GM21367 (cell line): ENCODE measurements around the gene ELMOD1.

Experiments used
- ATAC-seq: cut with Tn5 transposase; IDR thresholded peaks from one replicate; pipeline ENCODE4 v1.9.1; 2021; ENCODE audit not compliant: unreplicated experiment

Gene ELMOD1

DNA sequence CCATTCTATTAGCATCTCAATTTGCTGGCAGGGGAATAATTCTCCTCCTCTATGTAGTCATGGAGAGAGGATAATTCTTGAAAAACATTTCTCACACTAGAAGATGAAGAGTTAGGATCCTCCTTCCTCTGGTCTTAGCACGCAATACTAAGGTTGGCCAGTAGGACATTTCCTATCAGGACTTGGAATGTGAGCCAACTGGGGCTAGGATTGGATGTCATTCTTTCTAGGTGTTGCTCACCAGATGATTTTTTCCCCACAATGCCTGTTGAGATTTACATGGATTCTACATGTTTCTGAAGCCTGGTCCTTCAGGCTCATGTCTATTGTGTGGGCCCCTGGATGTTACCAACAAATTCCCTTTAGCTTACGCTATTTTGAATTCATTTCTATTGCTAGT, 92.9 kb downstream of the ELMOD1 start:
- ATAC-seq = no peak

DNA sequence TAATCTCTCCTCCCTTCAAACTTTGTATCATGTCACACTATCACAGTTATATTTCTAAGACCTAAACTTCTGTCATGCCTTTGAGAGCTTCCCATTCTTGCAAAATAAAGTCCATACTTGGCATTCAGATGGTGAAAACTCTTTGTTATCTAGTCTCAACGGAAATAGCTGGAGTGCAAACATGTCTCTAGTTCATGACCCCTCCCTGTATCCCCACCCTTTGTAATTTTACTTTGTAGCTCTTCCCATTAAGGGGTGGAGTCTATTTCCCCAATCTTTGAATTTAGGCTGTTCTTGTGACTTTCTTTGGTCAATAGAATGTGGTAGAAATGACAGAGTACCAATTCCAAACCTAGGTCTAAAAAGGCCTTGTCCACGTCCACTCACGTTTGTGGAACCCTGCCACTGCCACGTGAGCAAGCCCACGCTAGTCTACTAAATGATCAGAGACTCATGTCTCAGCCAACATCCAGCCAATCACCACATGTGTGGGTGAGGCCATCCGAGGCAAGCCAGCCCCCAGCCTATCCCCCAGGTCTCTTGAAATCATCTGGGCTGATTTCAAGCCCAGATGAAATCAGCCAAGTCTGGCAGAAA, 97.5 kb downstream of the ELMOD1 start:
- ATAC-seq = no peak

DNA sequence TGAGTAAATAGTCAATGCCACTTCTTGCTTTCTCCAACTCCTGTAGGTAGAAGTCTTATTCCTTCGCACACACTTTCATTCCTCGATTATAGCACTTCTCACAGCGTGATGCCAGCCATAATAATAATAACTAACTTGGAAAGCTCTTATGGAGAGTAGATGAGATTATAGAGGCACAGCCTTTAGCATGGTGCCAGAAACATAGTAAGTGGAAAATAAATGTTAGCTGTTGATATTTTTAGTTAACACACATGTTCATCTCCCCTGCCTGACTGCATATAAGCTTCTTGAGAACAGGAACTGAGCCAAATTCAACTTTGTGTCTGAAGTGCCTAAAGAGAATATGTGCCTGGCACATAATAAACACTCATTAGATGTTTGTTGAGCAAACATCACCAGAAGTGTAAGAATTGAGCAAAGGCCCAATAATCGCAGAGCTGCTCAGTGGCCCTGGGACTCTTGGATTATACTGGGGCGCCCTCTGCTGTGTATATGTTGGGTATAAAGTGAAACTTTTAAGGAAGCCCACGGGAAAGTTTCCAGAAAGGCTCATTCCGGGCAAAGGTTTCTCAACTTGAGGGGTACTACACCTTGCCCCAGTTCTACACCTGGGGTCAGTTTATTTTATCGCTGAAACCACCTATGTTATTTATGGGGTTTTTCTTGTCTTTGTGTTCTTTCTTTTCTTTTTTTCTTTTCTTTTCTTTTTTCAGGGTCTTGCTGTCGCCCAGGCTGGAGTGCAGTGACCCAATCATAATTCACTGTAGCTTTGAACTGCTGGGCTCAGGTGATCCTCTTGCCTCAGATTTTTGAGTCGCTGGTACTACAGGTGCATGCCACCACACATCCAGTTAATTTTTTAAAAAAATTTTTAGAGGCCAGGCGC, 98.6 kb downstream of the ELMOD1 start:
- ATAC-seq = peak; percentile 81

DNA sequence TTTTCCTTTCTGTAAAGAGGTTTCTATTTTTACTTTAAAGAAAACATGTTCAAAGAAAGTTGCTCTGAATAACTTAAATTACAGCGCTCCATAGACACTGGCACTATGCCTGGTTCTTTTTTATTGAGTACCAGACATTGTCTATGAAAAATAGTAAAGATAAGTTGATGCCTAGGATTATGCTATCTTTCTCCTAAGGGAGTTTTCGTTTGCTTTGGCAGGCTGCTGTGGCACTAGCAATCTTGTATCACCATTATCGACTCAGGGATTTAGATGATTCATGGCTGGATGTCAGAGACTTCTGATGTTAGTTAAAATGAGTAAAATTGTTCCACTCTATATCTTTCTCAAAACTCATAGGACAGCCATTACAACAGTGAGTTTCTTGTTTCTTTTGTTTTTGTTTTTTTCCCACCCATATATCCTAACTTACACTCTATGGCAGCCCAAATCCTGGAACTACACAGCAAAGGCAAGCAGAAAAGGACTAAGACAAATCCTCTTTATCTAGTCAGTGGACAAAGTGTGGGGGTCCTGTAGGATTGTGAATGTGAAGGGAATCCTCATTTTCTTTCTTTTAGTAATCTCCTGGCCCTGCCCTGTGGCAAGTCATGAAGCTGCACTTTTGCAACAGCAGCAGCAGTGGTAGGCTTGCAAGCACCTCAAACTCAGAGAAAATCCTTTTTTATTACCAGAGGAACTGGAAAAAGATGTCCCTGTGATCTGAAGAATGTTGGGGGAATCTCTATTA, 100.2 kb downstream of the ELMOD1 start:
- no peak for ATAC-seq

DNA sequence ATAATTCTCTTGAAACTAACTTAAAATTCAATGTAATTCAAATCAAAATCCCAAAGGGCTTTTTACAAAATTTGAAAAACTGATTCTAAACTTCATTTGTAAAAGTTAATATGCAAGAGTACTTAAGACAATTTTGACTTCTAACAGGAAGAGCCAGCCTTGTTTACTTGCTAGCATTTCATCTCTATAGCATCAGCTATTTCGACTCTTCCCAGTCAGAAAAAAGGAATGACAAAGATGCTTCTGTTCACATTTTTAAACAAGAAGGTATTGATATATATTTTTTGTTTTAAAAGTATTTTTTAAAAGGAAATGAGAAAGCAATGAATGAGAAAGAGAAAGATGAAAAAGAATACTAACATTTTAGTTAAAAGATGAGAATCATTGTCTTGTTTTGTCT, 104.5 kb downstream of the ELMOD1 start:
- ATAC-seq = no peak

DNA sequence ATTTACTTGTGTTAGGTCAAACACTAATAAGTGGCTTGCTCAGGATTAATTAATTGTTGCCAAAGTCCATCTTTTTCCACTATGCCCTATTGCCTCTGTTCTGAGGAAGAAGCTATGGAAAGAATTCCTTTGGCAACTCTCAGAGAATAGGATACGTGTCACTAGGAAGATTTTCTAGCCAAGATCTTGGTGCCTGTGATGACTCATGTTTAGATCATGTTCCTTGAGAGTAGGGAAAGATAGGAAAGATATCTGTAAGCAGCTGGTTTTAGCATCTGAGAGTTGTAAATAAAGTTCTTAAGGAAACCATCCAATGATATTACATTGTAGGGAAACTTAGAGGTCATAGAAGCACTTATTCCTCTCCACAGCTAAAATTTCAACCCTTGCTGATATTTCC, 105.2 kb downstream of the ELMOD1 start:
- ATAC-seq = no peak

DNA sequence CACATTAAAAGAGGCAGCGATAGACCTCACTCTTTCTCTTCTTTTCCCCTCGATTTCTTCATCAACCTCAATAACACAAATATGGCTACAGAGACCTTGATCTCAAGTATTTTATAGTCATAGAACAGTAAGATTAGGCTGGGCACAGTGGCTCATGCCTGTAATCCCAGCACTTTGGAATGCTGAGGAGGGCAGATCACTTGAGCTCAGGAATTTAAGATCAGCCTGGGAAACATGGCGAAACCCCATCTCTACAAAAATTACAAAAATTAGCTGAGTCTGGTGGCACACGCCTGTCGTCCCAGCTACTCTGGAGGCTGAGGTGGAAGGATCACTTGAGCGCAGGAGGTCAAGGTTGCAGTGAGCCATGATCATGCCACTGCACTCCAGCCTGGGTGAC, 106.3 kb downstream of the ELMOD1 start:
- no peak for ATAC-seq

DNA sequence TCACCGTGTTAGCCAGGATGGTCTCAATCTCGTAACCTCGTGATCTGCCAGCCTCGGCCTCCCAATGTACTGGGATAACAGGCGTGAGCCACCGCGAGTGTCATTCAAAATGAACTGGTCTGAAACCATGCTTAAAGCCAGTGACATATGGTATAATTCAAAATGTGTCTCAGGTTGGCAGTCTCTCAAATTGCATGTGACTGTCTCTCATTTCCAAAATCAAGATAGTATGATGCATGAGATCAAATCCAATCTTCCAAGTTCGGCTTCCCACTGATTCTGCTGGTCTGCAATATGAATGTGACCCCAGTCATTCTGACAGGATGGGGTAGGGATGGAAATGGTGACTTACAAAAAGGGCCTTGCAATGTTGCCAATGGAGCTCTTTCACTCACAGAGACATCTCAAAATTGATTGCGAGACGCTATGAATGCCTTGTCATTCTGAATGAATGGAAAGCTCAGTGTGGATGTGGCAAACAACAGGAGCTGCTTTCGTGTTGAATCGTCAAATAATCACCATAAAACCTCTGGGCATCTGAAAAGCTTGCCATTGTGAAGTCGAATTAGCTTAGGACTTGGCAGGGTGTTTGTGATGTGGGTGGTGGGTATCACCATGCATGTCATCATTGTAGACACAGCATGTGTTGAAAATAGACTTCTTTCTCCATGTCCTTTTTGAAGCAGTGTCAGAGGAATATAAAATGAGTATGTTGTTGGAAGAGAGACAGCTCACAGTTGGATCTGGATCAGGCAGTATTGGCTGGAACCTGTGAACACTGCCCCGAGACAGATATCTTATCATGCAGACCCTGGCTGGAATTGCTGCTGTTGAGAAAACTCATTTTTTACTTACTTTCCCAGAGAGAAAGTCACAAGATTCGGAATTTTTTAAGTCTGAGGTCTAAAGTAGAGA, 108.7 kb downstream of the ELMOD1 start:
- ATAC-seq = no peak

DNA sequence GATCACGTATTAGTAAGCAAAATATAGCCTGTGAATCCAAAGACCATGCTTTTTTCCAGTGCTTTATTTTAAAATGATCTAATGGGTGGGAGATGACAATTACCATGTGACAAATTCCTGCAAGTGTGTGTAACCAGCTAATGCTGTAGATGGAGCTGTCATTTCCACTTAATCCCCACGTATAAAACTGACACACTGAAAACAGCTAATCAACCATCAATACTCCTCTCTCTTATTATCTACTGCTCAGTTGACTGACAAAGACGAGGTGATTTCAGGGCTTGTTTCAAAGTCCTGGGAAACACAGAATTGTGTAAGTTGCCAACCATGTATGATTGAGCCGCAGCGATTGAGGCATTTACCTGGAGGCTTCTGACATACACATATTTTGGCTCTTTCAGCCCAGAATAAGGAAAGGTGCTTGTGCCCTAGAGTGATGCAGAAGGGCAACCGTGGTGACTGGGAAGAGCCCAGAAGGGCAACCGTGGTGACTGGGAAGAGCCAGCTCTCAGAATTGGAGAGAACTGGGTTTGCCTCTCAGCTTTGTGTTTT, 111.2 kb downstream of the ELMOD1 start:
- ATAC-seq = no peak

DNA sequence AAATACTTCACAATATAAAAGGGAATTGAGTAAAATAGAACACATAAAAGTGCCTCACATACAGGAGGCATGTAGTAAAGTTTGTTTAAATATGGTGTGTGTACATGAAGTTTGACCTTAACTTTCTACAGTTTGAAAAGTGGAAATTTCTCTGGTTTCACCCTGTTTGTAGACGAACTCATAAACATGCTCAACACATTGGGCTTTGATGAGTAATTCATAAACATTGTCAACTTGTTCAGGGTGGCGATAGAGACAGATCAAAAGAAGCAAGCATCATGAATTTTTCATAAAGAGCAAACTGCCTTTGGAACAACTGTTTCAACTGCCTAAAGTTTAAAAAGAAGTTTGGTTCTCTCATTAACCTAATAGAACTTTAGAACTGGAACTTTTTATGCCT, 111.8 kb downstream of the ELMOD1 start:
- no peak for ATAC-seq

DNA sequence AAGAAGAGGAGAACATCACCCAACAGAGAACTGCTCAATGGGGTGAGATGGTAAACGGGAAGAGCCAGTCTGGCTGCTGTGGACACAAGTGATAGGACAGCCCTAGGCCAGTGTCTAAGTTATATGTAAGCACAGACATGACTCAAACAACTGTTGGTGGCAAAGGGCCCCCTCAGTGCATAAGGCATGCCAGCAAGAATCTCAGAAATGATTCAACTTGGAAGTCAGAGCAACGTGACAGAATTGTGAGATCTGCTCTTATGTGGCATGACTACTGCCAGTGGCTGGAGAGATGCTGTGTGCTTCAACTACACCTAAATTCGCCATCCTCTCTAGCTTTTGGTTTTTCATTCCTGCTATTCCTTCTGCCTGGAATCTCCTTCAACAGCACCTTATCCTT, 113.5 kb downstream of the ELMOD1 start:
- no peak for ATAC-seq

DNA sequence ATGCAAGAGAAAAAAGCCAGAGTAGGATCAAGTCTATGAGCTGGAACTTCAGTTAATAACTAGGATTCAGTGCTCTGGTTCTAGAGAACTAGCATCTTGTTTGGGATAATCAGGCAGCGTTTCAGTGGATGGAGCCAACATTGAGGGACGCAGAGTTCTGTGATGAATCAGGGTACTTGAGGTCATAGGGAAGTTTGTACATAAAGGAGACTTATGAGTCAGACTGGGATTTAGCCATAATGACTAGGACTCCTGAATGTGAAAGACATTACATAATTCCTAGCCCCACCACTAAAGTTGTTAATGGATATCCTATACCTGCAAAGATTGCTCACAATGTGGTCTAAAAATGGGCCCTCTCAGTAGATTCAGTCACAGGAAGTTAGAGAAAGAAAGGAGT, 114.1 kb downstream of the ELMOD1 start:
- no peak for ATAC-seq

DNA sequence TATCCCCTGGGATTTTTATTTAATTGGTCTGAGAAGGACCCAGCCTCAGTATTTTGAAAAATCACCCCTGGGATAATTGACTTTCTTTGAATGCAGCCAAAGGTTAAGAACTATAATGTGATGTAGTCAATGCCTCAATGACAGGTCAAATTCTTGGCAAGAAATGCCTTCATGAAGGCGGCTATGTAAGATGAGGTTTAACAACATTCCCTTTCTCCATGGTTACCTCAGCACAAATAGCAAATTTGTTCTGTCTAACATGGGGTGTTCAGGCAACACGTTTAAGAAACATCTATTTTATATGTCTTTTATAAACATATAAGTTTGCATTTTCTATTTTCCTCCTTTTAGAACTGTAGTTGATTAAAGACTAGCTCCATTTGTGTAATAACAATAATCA, 115.6 kb downstream of the ELMOD1 start:
- no peak for ATAC-seq

DNA sequence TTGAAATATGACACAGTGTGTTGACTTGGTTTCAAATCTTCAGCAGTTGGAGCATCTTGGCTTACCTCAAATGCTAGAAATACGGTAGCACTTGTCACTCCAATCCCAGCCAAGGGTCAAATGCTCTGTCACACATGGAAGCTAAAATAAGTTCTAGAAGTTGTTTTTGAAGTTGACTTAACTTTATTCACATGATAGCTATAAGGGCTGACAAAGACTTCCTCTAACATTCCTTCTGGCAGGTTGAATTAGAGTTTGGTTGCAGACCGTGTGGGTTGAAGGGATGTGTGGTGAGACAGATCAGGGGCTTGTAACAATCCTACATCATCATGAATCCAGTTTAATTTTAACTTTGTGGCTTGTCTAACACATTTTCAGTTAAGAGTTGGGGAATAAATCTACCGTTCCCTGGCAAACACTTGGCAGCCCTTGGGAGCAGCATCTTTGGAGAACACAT, 116.3 kb downstream of the ELMOD1 start:
- ATAC-seq = no peak

DNA sequence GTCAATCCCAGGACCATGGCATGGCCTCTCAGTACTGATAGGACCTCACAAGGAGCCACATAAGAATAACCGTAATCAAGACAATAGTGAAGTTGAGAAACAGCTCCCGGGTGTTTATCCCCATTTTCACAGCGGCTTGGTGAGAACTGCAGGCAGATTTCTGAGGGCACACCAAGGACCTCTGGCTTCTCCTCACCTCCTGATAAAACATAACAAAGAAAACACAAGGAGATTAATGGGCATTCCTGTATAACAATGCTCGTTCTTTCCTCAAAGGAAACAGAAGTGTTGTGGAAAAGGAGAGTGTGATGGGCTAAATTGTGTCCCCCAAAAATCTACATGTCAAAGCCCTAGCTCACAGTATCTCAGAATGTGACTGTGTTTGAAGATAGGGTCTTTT, 116.9 kb downstream of the ELMOD1 start:
- no peak for ATAC-seq

DNA sequence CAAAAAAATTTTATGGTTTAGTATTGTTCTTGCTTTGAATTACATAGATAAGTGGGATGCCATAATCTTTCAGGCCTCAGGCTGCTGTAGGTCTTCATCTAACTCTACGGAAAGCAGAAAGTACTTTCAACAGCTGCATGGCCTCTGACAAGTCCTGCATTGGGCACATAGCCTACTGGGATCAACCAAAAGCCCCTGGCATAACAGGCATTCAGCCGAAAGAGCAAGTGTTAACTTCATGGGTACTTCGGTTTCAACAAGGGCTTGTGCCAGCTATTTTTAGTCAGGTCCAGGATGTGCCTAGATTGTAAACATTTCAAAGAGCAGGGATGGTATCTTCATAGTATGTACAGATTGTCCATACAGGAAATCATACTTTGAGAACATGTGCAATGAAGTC, 117.8 kb downstream of the ELMOD1 start:
- ATAC-seq = no peak

DNA sequence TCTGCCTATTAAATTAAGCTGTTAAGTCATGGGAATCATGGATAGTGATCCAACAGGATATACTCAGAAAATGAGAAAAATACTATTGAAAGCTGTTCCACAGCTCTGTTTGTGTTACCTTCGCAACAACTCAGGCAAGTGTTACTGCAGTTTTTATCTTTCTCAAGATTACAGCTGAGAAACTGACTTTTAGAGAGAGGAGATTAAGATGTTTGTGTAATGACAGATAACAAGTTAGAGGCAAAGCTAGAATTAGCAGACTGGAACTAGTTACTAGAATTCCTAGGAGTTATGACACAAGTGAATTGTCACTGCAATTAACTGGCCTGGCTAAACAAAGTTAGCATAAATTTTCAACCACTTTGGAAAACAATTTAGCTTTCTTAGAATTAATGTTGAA, 119.4 kb downstream of the ELMOD1 start:
- no peak for ATAC-seq

DNA sequence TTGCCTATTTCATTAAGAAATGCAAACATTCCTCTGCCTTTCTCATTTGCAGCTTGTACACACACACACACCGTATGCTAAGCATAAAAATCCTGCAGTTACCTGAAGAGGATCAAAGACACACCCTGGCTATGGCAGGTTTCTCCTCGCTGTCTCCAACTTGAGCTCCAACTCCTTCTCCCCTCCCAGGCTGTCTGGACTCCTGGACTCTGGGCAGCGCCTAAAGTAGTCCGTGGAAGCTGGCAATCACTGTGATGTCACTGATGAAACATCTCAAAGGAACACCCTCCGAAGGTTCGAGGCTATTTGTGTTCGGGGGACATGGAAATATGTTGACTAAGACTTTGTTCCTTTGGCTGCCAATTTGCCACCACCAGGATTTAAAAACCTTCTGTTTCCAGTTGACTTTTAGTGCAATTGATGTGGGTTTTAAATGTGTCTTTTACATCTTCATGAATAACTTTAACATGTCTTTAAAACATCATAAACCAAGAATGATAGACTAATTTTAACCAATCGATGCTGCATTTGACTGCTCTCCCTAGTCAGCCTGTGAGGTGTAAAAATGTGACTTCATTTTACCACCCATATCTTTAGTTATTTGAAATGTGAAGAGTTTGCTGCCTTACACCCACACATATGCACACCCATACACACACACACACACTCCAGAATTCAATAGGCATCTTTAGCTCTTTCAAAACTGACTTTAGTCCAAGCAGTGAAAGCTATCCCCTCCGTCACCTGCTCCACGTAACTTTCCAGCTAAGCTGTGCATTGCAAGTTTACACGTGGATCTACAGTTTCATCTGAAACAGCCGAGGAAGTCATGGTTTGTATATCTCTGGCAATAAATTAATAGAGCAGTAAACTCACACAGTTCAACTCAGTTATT, 121.2 kb downstream of the ELMOD1 start, which contains the start of gene SLN:
TSS of gene SLN (minus strand) at position 196 of the 895 bp plus-strand sequence.
- ATAC-seq = no peak

DNA sequence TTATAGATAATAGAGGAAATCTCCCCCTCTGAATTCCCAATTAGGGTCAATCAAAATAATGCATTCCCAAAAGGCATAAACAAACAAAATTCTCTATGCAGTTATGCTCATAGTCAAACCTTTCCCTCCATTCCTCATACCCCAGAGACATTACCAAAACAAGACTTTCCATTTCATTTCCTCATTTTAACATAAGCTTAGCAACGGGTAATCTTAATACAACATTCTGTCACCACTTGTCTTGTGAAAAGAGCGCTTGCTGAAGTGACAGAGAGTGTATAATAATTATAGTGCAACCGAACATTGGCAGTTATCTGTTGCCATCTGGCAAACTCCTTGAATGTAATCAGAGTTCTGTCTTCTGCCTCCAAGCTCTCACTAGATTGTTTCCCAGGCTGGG, 122.1 kb downstream of the ELMOD1 start:
- ATAC-seq = no peak
